ENCODE data around the gene PTPN18.

PTPN18 gene

DNA sequence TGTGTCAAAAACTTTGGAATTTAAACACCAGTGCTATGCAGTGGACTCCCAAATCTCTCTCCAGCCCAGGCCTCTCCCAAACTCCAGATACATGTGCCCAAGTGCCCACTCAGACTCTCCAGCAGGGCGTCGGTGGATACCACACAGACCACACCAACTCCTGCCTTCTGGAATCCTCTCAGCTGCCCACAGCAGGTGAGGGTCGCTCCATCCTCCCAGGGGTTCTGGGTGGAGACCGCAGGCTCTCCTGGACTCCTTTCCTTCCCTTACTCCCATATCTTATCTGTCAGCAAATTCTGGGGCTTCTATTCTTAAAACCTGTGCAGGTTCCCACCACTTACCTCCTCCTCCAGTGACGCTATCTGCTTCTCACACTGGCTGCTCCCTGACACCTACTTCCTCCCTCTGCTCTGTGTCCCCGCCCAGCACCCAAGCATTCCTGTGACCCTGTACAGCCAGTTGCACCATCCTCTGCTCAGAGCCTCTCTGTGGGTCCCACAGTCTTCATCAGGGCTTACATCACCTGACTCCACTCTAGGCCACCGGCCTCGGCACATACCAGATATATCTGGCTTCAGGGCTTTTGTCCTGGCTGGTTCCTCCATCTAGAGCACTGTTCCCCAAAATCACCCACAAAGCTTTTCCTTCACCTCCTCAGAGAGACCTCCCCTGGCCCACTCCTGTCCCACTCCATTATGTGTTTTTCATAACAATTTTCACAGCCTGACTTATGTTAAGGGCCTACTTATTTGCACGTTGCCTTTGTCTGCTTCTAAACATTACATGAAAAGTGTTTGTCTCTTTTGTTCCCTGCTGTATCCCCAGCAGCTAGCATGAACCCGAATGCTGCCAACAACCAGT is 15.7 kb upstream of the PTPN18 start:
- DNase-seq = peak in 3 of 4 experiments; percentile 29 to 48 (median 29)

DNA sequence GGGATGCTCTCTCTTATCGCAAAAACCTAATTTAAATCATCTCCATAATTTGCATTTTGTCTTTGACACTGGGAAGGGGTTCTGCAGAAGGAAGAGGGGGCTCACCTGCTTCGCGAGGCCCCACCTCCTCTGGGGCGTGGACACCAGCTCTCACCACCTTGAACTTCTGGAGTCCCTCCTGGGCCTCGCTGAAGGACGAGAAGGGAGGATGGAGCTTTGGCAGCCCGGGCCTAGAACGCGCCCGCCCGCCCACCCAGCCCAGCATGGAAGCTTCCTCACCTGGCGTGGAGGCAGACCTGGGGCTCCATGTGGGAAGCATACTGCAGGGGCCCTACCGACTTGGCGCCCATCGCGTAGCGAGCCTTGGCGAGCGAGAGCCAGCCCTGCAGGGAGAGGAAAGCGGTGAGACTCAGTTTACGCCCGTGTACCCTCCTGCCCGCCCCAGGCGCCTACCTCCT is 14.3 kb upstream of the PTPN18 start:
- DNase-seq = no peak

- peak; percentile 88 to 94 (median 94) for DNase-seq
Measured at GRCh38 chr2:130342020-130342532, 13.8 kb upstream of the PTPN18 start.

DNA sequence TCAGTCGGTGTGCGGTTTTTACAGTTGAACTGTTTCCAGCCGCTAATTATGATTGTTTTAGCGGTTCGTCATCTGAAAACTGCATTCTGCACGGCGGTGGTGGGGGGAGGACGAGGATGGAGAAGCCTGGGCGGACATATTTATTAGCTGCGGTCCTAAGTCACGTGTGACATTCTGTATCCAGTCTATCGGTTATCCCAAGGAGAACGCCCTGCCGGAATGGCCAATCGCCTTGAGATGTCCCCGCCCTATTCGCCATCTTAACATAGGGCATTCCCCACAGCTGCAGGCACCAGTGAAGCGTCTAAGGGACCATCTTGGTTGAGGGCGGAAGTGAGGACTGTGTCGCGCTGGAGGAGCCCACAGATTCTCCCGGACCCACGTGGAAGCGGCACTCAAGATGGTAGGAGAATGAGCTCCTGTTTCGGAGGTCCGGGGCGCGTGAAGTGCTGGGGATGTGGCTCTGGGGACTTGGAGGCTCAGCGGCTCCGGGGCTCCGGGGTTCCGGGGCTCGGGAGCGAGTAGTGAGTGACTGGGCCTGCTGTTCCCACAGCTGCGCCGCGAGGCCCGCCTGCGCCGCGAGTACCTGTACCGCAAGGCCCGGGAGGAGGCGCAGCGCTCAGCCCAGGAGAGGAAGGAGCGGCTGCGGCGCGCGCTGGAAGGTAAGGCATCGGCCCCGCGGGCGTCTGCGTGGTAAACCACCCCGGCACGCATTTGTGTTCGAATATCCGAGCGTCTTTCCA is 13.2 kb upstream of the PTPN18 start, which contains the start of gene IMP4:
Gene IMP4 (plus strand): TSS at position 365 of the 743 bp plus-strand sequence. CDS start 36 bp downstream, at position 401.
- DNase-seq = peak; percentile 97 to 99 (median 98)

- no peak for DNase-seq
Measured at GRCh38 chr2:130344578-130344977, 11.3 kb upstream of the PTPN18 start.

DNA sequence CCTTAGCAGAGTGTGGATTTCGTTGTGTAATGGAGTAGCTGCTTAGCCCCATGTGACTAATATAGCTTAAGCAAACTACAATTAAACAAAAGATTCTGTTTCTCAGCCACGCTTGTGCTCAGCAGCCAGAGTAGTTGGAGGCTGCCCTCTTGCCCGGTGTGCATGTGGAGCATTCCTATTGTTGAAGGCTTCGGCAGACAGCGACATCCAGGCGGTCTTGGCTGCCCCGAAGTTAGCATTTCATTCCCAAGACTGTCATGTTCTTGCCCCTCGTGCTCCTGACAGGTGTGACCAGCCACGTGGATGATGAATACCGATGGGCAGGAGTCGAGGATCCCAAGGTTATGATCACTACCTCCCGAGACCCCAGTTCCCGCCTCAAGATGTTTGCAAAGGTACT is 10.8 kb upstream of the PTPN18 start:
- no peak for DNase-seq

DNA sequence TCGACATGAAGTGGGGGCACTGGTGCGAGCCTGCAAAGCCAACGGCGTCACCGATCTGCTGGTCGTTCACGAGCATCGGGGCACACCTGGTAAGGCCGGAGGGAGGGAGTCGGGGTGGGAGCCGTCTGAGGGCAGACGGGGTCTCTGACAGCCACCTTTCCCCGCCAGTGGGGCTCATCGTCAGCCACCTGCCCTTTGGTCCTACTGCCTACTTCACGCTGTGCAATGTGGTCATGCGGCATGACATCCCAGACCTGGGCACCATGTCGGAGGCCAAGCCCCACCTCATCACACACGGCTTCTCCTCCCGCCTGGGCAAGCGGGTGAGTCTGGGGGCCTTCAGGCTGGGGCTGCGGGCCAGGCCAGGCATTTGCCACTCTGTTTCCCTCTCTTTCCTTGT is 10.2 kb upstream of the PTPN18 start:
- DNase-seq = no peak

GRCh38 chr2:130346041-130346740 is 9.7 kb upstream of the PTPN18 start:
- no peak for DNase-seq

GRCh38 chr2:130346741-130347066 is 9.2 kb upstream of the PTPN18 start:
- no peak for DNase-seq

DNA sequence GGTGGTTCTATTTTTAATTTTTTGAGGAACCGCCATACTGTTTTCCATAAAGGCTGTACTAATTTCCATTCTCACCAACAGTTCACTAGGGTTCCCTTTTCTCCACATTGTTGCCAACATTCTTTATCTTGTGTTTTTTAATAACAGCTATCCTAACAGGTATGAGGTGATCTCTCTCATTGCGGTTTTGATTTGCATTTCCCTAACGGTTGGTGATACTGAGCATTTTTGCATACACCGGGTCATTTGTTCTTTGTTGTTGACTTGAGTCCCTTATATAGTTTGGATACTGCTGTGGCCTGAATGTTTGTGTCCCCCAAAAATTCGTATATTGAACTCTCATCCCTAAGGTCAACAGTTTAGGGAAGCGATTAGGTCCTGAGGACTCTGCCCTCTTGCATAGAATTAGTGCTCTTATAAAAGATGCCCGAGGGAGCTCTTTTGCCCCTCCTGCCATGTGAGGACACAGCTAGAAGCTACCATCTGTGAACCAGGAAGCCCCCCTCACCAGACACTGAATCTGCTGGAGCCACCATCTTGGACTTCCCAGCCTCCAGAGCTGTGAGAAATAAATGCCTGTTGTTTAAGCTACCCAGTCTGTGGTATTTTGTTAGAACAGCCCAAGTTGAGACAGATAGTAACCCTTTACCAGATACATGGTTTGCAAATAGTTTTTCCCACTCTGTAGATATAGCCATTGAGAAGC is 8.5 kb upstream of the PTPN18 start:
- no peak for DNase-seq

- DNase-seq = no peak
Measured at GRCh38 chr2:130349174-130349573, 6.7 kb upstream of the PTPN18 start.

GRCh38 chr2:130351711-130352110 is 4.1 kb upstream of the PTPN18 start:
- DNase-seq = no peak

DNA sequence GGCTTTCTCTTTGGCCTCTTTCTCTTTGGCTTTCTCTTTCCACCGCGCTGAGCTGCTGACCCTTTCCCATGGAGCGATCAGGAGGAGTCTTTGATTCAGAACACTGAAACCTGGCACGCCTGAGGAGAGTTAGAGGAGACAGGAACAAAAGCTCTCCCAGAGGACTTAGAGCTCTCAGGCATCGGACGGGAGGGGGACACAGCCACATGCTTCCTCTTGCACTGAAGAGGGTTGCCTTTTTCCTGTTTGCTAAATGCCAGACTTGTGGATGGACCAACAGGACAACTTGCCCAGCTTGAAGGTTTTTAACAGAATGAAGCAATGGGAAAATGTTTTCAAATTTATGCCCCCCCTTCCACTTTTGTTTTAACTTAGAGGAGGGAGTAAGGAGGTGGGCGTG is 3.6 kb upstream of the PTPN18 start:
- DNase-seq = peak in 3 of 4 experiments; percentile 41 to 49 (median 45)

GRCh38 chr2:130353291-130354138 is 2.3 kb upstream of the PTPN18 start:
- DNase-seq = no peak

DNA sequence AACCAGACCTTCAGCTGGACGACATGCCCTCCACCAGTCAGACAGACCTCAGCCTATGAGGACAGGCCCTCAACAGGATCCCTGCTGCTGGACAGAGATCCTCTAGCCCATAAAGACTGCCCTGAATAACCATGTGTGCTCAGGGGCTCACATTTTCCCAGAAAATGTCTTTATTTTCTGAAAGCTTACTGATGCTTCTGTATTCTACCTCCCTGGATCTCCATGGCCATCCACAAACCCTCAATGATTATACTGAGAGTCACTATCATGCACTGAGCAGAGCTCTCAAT is 1.8 kb upstream of the PTPN18 start:
- DNase-seq = no peak

DNA sequence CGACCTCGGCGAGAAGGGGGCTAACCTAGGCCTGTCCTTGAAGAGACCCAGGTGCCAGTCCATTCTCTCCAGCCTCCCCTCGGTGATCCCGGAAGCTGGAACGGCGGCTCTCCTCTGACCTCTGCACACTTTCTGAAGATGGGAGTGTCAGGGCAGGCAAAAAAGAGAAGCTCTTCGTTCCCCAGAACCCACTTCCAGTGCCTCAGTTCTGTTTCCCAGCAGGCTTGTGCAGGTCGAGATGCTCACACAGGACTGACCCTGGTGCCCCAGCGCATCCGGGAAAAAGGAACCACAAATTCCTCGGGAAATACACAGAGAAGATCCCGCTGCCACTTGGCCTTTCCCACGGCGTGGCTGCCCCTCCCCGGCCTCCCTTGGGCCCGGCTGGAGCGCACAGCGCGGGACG is 681 bp upstream of the PTPN18 start:
- DNase-seq = peak; percentile 53 to 63 (median 56)

- DNase-seq = no peak
Measured at GRCh38 chr2:130357864-130358263, 2.0 kb downstream of the PTPN18 start.

DNA sequence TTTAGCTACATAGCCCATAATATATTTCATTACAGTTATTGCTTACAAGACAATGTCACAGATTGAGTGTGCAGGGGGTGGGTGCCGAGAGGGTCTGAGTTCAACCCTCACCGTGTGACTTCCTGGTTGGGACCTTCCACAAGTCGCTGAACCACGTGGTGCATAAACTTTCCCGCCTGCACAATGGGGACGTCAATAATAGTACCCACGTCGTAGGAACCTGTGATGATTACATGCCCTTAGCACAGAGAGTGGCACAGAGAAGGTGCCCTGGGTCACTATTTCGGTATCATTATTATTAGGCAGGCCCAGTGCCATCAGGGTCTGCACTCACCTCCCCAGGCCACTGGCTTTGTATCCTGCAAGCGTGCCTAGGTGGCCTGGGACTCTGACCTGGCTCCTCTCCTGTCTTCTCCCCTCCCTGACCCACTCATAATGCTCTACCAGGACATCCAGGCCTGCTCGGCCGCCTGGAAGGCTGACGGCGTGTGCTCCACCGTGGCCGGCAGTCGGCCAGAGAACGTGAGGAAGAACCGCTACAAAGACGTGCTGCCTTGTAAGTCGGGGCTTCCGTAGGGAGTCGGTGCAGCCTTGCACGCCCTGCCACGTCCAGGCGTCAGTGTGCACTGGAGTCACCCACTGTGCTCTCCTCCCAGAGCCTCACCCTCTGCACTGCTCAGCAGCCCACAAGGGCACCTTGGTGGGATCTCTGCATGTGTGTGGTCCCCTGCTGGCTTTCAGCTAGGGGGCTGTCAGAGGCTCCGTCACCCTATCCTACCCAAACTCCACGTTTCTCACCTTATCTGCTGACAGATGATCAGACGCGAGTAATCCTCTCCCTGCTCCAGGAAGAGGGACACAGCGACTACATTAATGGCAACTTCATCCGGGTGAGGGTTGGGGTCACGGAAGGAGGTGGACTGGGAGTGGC is 2.8 kb downstream of the PTPN18 start:
- no peak for DNase-seq

GRCh38 chr2:130359466-130359865 is 3.6 kb downstream of the PTPN18 start:
- no peak for DNase-seq

DNA sequence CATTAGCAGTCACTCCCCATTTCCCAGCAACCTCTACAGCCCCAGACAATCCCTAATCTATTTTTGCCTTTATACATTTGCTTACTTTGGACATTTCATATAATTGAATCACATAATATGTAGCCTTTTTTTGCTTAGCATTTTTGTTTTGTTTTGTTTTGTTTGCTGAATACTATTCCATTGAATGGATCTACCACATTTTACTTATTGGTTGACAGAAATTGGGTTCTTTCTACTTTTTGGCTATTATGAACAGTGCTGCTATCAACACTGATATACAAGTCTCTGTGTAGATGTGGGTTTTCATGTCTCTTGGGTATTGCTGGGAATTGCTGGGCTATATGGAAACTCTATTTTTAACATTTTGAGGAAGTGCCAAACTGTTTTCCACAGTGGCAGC is 7.6 kb downstream of the PTPN18 start:
- no peak for DNase-seq
